GM23248 (cell line): ENCODE results near the gene REXO5.

Experiments
- EZH2 ChIP-seq: fragments of 200-600 bp; sonication (generic); IDR thresholded peaks from 2 replicates; pipeline ENCODE4 v1.6.1; 2018; ENCODE audit warnings: antibody characterized with exemption, mild to moderate bottlenecking; ENCODE audit not compliant: insufficient read depth, poor library complexity, severe bottlenecking
- EZH2phosphoT487 ChIP-seq: fragments of 200-600 bp; sonication (generic); IDR thresholded peaks from 2 replicates; pipeline ENCODE4 v1.6.1; 2018; ENCODE audit warnings: antibody characterized with exemption, moderate library complexity, mild to moderate bottlenecking, low read depth; ENCODE audit not compliant: insufficient read depth

DNA sequence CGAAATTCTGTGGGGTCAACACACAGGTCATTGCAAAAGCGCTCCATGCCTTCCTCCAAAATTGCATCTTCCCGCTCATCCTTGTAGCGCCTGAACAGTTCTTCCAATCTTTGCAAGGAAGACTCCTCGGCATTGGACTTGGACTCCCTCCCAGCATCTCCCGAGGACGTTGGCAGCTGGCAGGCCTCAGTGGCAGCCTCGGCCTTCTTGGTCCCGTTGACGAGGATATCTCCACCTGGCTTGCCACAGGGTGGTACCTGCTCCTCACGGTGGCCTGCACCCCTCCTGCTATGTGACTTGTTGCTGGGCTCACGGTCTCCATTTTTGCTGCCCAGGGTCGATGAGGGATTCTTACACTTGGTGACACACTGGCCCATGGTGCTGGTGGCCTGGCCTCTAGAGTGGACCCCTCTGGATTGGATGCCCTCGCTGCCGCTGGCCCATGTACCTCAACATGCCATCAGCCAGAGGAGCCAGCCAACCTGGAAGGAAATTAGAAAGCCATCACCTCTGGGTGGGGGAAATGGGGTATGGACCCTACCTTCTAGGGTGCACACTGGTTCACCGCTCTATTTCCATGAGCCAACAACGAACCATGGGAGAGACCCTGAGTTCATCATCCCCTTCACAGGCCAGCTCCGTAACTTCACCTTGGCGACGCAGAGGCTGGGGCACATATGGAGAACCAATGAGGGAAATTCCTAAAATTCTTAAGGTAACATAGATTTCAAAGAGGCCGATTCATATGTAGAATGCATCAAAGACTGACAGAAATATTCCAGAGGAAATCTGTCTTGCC, 56.0 kb downstream of the REXO5 start:
- TF ChIP-seq EZH2phosphoT487 = no peak
- no peak for TF ChIP-seq EZH2
